ENCODE results near the gene AKAP9.

DNA sequence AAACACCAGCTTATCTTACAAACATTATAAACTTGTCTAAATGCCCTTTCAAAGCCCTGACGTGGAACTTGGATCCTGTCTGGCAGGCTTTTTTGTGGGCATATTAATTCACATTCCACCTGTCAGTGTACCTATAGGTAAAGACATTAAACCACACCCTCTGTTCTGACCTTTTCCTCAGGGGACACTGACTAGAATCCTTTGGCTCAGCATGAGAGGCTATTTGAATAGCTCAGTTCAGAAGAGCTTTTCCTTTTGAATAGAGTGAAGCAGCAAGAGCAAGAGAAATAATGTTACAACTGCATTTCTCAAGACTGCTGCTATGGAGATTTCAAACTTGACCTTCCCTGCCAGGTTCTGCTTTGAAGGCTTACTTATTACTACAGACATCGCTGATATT lies 116.7 kb downstream of the AKAP9 start:
- TF ChIP-seq, protein P1, sequence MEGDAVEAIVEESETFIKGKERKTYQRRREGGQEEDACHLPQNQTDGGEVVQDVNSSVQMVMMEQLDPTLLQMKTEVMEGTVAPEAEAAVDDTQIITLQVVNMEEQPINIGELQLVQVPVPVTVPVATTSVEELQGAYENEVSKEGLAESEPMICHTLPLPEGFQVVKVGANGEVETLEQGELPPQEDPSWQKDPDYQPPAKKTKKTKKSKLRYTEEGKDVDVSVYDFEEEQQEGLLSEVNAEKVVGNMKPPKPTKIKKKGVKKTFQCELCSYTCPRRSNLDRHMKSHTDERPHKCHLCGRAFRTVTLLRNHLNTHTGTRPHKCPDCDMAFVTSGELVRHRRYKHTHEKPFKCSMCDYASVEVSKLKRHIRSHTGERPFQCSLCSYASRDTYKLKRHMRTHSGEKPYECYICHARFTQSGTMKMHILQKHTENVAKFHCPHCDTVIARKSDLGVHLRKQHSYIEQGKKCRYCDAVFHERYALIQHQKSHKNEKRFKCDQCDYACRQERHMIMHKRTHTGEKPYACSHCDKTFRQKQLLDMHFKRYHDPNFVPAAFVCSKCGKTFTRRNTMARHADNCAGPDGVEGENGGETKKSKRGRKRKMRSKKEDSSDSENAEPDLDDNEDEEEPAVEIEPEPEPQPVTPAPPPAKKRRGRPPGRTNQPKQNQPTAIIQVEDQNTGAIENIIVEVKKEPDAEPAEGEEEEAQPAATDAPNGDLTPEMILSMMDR (IDR thresholded peaks at IDR 0.05) = no peak
- no peak for TF ChIP-seq POLR2A (IDR thresholded peaks at IDR 0.05)
